Neuron (in vitro differentiated cells): ENCODE measurements around the gene CHST6.
A peak's percentile ranks its signal among the peaks of the same experiment; 100 is the strongest.
"Not testable (repeated sequence)": the region's sequence is repeated elsewhere in the genome, so short reads cannot be mapped to it uniquely, and the experiment has no call there.

Experiments used
- H2AFZ ChIP-seq: one replicate; pipeline ENCODE4 v1.6.1; 2013; ENCODE audit warnings: low read depth, mild to moderate bottlenecking, inconsistent platforms, low read length, moderate library complexity
- H3K27me3 ChIP-seq: one replicate; pipeline ENCODE4 v1.6.1; 2013; ENCODE audit warnings: low read length; ENCODE audit not compliant: insufficient read depth
- H3K36me3 ChIP-seq: one replicate; pipeline ENCODE4 v1.6.1; 2013; ENCODE audit warnings: low read length; ENCODE audit not compliant: insufficient read depth
- H3K4me1 ChIP-seq: one replicate; pipeline ENCODE4 v1.6.1; 2013; ENCODE audit warnings: low read length; ENCODE audit not compliant: insufficient read depth
- H3K4me3 ChIP-seq: 2 replicates; pipeline ENCODE4 v1.5.1; 2013; ENCODE audit warnings: mild to moderate bottlenecking, low read length, moderate library complexity
- H3K9me3 ChIP-seq: one replicate; pipeline ENCODE4 v1.6.1; 2013; ENCODE audit warnings: low read length

The CHST6 gene

GRCh38 chr16:75527825-75528299 lies 32.6 kb upstream of the CHST6 start:
- Histone ChIP-seq H3K27me3 (no peaks in the 10 kb centered on the region), H3K36me3 (no peaks in the 10 kb centered on the region), H2AFZ (no peak overlapping the region), H3K4me1 (no peaks in the 10 kb centered on the region), H3K9me3 (no peaks in the 10 kb centered on the region), H3K4me3 (no peak overlapping the region)

- Histone ChIP-seq H3K36me3 (no peaks in the 10 kb centered on the region), H3K27me3 (no peaks in the 10 kb centered on the region), H3K9me3 (no peaks in the 10 kb centered on the region), H3K4me1 (no peaks in the 10 kb centered on the region), H3K4me3 (no peak overlapping the region), H2AFZ (no peak overlapping the region)
Observed at GRCh38 chr16:75526032-75526790, 31.0 kb upstream of the CHST6 start.

GRCh38 chr16:75519175-75519574 lies 23.9 kb upstream of the CHST6 start:
- Histone ChIP-seq H3K27me3 (no peaks in the 10 kb centered on the region), H3K4me1 (peaks cover 4% of the 10 kb centered on the region), H3K4me3 (no peak overlapping the region), H2AFZ (no peak overlapping the region), H3K36me3 (no peaks in the 10 kb centered on the region), H3K9me3 (no peaks in the 10 kb centered on the region)

- Histone ChIP-seq H2AFZ (peak overlapping the region; percentile 82), H3K4me3 (peak overlapping the region; percentile 89)
- not testable (repeated sequence) for H3K9me3 ChIP-seq, H3K4me1 ChIP-seq, H3K36me3 ChIP-seq, H3K27me3 ChIP-seq
Observed at GRCh38 chr16:75516189-75516966, 21.1 kb upstream of the CHST6 start.

- no peak overlapping the region for H3K4me3 ChIP-seq
- no peak overlapping the region for H2AFZ ChIP-seq
- no peaks in the 10 kb centered on the region for H3K9me3 ChIP-seq
- peaks cover 4% of the 10 kb centered on the region for H3K4me1 ChIP-seq
- H3K27me3 ChIP-seq = no peaks in the 10 kb centered on the region
- no peaks in the 10 kb centered on the region for H3K36me3 ChIP-seq
Observed at GRCh38 chr16:75514296-75514695, 19.1 kb upstream of the CHST6 start.

GRCh38 chr16:75506574-75506973 lies 11.3 kb upstream of the CHST6 start:
- Histone ChIP-seq H3K4me3 (no peak overlapping the region), H3K9me3 (no peaks in the 10 kb centered on the region), H2AFZ (no peak overlapping the region), H3K36me3 (no peaks in the 10 kb centered on the region), H3K27me3 (no peaks in the 10 kb centered on the region), H3K4me1 (peaks cover 4% of the 10 kb centered on the region)

GRCh38 chr16:75506107-75506506 lies 10.9 kb upstream of the CHST6 start:
- peaks cover 5% of the 10 kb centered on the region for H3K4me1 ChIP-seq
- no peaks in the 10 kb centered on the region for H3K36me3 ChIP-seq
- no peak overlapping the region for H3K4me3 ChIP-seq
- no peak overlapping the region for H2AFZ ChIP-seq
- no peaks in the 10 kb centered on the region for H3K27me3 ChIP-seq
- no peaks in the 10 kb centered on the region for H3K9me3 ChIP-seq

- Histone ChIP-seq H3K4me1 (peaks cover 5% of the 10 kb centered on the region), H3K36me3 (no peaks in the 10 kb centered on the region), H3K4me3 (no peak overlapping the region), H2AFZ (no peak overlapping the region), H3K9me3 (no peaks in the 10 kb centered on the region), H3K27me3 (no peaks in the 10 kb centered on the region)
Observed at GRCh38 chr16:75503801-75504200, 8.6 kb upstream of the CHST6 start.

- Histone ChIP-seq H3K36me3 (no peaks in the 10 kb centered on the region), H3K4me3 (no peak overlapping the region), H2AFZ (no peak overlapping the region), H3K4me1 (peaks cover 5% of the 10 kb centered on the region), H3K27me3 (no peaks in the 10 kb centered on the region), H3K9me3 (no peaks in the 10 kb centered on the region)
Observed at GRCh38 chr16:75502916-75503605, 7.8 kb upstream of the CHST6 start.

- H3K9me3 ChIP-seq, H3K36me3 ChIP-seq, H3K4me3 ChIP-seq, H3K27me3 ChIP-seq, H2AFZ ChIP-seq, H3K4me1 ChIP-seq: not testable (repeated sequence)
Observed at GRCh38 chr16:75501820-75502219, 6.6 kb upstream of the CHST6 start.

GRCh38 chr16:75501359-75501758 lies 6.1 kb upstream of the CHST6 start:
- Histone ChIP-seq H2AFZ (no peak overlapping the region), H3K36me3 (no peaks in the 10 kb centered on the region), H3K4me3 (no peak overlapping the region), H3K9me3 (no peaks in the 10 kb centered on the region), H3K4me1 (peaks cover 5% of the 10 kb centered on the region), H3K27me3 (no peaks in the 10 kb centered on the region)

- not testable (repeated sequence) for H3K4me1 ChIP-seq, H2AFZ ChIP-seq, H3K9me3 ChIP-seq, H3K4me3 ChIP-seq, H3K36me3 ChIP-seq
- peaks cover 18% of the 10 kb centered on the region for H3K27me3 ChIP-seq
Observed at GRCh38 chr16:75498605-75499322, 3.5 kb upstream of the CHST6 start.

GRCh38 chr16:75497558-75497957 lies 2.3 kb upstream of the CHST6 start:
- Histone ChIP-seq H3K4me3 (no peak overlapping the region), H2AFZ (no peak overlapping the region), H3K9me3 (no peaks in the 10 kb centered on the region), H3K36me3 (no peaks in the 10 kb centered on the region), H3K27me3 (peaks cover 18% of the 10 kb centered on the region), H3K4me1 (peaks cover 9% of the 10 kb centered on the region)
